DND-41 (cell line): ENCODE results near the gene TNKS2.
A peak's percentile ranks its signal among the peaks of the same experiment; 100 is the strongest.

Experiments
- ATAC-seq: fragments of 200-7000 bp; cut with Tn5 transposase; 3 replicates; pipeline ENCODE4 v1.9.1; 2021; ENCODE audit warnings: low read depth; ENCODE audit not compliant: insufficient read depth
- DNase-seq: peaks from one replicate; pipeline ENCODE4 v3.0.0-alpha.2; 2020
- H2AFZ ChIP-seq: 2 replicates; pipeline ENCODE4 v1.6.0; 2012; ENCODE audit warnings: low read depth, low read length
- H3K27ac ChIP-seq: 2 replicates; pipeline ENCODE4 v1.5.1; 2012; ENCODE audit warnings: low read length, inconsistent platforms
- H3K27me3 ChIP-seq: fragments of 200-600 bp; sonication (generic); 2 replicates; pipeline ENCODE4 v1.6.0; 2012; ENCODE audit warnings: low read length, mild to moderate bottlenecking, inconsistent platforms; ENCODE audit not compliant: insufficient read depth, poor library complexity
- H3K36me3 ChIP-seq: 2 replicates; pipeline ENCODE4 v1.5.1; 2012; ENCODE audit warnings: low read length, inconsistent platforms; ENCODE audit not compliant: insufficient read depth
- H3K4me1 ChIP-seq: 2 replicates; pipeline ENCODE4 v1.5.1; 2012; ENCODE audit warnings: mild to moderate bottlenecking, low read length; ENCODE audit not compliant: insufficient read depth
- H3K4me2 ChIP-seq: 2 replicates; pipeline ENCODE4 v1.6.0; 2012; ENCODE audit warnings: mild to moderate bottlenecking, moderate library complexity, low read length, inconsistent platforms; ENCODE audit not compliant: insufficient read depth
- H3K4me3 ChIP-seq, 2 experiments: fragments of 200-600 bp in 1 of 2; shearing (Covaris generic) in 1 of 2; 2 replicates each; pipeline ENCODE4 v1.5.1; 2012 to 2016; ENCODE audit warnings: inconsistent platforms in 2 of 2, low read length in 2 of 2, mild to moderate bottlenecking in 2 of 2, low read depth in 1 of 2, moderate library complexity in 1 of 2
- H3K79me2 ChIP-seq: 2 replicates; pipeline ENCODE4 v1.6.0; 2012; ENCODE audit warnings: low read length, inconsistent platforms; ENCODE audit not compliant: insufficient read depth
- H3K9ac ChIP-seq: 2 replicates; pipeline ENCODE4 v1.6.0; 2012; ENCODE audit warnings: low read depth, mild to moderate bottlenecking, inconsistent platforms, low read length, moderate library complexity
- H3K9me3 ChIP-seq: 2 replicates; pipeline ENCODE4 v1.5.1; 2012; ENCODE audit warnings: low read length, moderate library complexity, mild to moderate bottlenecking, inconsistent platforms; ENCODE audit not compliant: insufficient read depth, severe bottlenecking
- H4K20me1 ChIP-seq: 2 replicates; pipeline ENCODE4 v1.6.0; 2012; ENCODE audit warnings: low read length; ENCODE audit not compliant: insufficient read depth
- CTCF ChIP-seq: IDR thresholded peaks from 2 replicates; pipeline ENCODE4 v1.5.1; 2012; ENCODE audit warnings: borderline replicate concordance, low read length, moderate library complexity, mild to moderate bottlenecking; ENCODE audit not compliant: poor library complexity, severe bottlenecking; ENCODE audit errors: extremely low read depth
- EZH2 ChIP-seq: IDR thresholded peaks from 3 replicates; pipeline ENCODE4 v1.6.1; 2012; ENCODE audit warnings: borderline replicate concordance, low read depth, mild to moderate bottlenecking, moderate library complexity, low read length, inconsistent platforms; ENCODE audit not compliant: severe bottlenecking

Gene TNKS2

GRCh38 chr10:91800182-91800581 is 2.0 kb downstream of the TNKS2 start:
- Histone ChIP-seq H3K4me2 (peak overlapping the region; percentile 81), H3K27me3 (no peaks in the 10 kb centered on the region), H3K4me3 (peak overlapping the region; percentile 48 to 94; a peak in 3 of 4 replicates), H2AFZ (no peak overlapping the region), H4K20me1 (peaks cover 35% of the 10 kb centered on the region), H3K9ac (peak overlapping the region; percentile 74), H3K36me3 (peaks cover 36% of the 10 kb centered on the region), H3K9me3 (no peaks in the 10 kb centered on the region), H3K79me2 (peaks cover 83% of the 10 kb centered on the region), H3K27ac (peak overlapping the region; percentile 38; the same call in 1 of the 2 replicates), H3K4me1 (peaks cover 59% of the 10 kb centered on the region)
- DNase-seq (no peak), ATAC-seq (no peak)
- no peak for TF ChIP-seq EZH2
- TF ChIP-seq CTCF, result no peak

GRCh38 chr10:91800756-91801155 is 2.5 kb downstream of the TNKS2 start:
- ATAC-seq, result no peak
- Histone ChIP-seq H3K79me2 (peaks cover 89% of the 10 kb centered on the region), H3K9ac (peak overlapping the region; percentile 74; the same call in 1 of the 2 replicates), H3K27ac (no peak overlapping the region), H3K4me3 (peak overlapping the region in 1 of 2 experiments; percentile 28; a peak in 1 of 4 replicates), H3K27me3 (no peaks in the 10 kb centered on the region), H4K20me1 (peaks cover 39% of the 10 kb centered on the region), H3K36me3 (peaks cover 42% of the 10 kb centered on the region), H3K9me3 (no peaks in the 10 kb centered on the region), H3K4me1 (peaks cover 57% of the 10 kb centered on the region), H3K4me2 (peak overlapping the region; percentile 81), H2AFZ (no peak overlapping the region)
- no peak for TF ChIP-seq EZH2
- TF ChIP-seq CTCF, result no peak
- no peak for DNase-seq

GRCh38 chr10:91803386-91804125 is 5.3 kb downstream of the TNKS2 start:
- Histone ChIP-seq H3K9me3 (no peaks in the 10 kb centered on the region), H3K27ac (no peak overlapping the region), H3K79me2 (peaks cover 88% of the 10 kb centered on the region), H3K36me3 (peaks cover 53% of the 10 kb centered on the region), H2AFZ (no peak overlapping the region), H3K9ac (no peak overlapping the region), H3K4me1 (peaks cover 38% of the 10 kb centered on the region), H4K20me1 (peaks cover 49% of the 10 kb centered on the region), H3K4me3 (no peak overlapping the region), H3K4me2 (peak overlapping the region; percentile 37; the same call in 1 of the 2 replicates), H3K27me3 (no peaks in the 10 kb centered on the region)
- no peak for ATAC-seq
- TF ChIP-seq CTCF, result no peak
- no peak for TF ChIP-seq EZH2
- DNase-seq, result no peak
